Hindlimb muscle (tissue), 1 donor: ENCODE measurements around the gene POLG2. TPM values are rescaled to one million over a fixed set of nuclear protein-coding genes. Genes with fewer than 3 reads are reported as not detected.
"Not testable (repeated sequence)": the region's sequence is repeated elsewhere in the genome, so short reads cannot be mapped to it uniquely, and the experiment has no call there.

Source experiments
- DNase-seq: peaks from one replicate; pipeline ENCODE4 v3.0.0-alpha.2; 2013
- polyA plus RNA-seq: library from polyadenylated mRNA; unstranded; fragments of 120-200 nt; gene quantifications from one replicate; pipeline ENCODE4 v1.2.1, GENCODE V29; 2013; ENCODE audit not compliant: insufficient read length

Gene POLG2
- polyA plus RNA-seq, 1 donor: 27.9 TPM

DNA sequence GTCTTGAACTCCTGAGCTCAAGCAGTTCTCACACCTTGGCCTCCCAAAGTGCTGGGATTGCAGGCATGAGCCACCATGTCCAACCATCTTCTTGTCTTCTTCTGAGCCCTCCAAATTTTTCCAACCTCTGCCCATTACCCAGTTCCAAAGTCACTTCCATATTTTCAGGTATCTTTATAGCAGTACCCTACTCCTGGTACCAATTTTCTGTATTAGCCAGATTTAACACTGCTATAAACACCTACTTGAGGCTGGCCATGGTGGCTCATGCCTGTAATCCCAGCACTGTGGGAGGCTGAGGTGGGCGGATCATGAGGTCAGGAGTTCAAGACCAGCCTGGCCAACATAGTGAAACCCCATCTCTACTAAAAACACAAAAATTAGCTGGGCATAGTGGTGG is 57.3 kb downstream of the POLG2 start:
- DNase-seq: not testable (repeated sequence)

DNA sequence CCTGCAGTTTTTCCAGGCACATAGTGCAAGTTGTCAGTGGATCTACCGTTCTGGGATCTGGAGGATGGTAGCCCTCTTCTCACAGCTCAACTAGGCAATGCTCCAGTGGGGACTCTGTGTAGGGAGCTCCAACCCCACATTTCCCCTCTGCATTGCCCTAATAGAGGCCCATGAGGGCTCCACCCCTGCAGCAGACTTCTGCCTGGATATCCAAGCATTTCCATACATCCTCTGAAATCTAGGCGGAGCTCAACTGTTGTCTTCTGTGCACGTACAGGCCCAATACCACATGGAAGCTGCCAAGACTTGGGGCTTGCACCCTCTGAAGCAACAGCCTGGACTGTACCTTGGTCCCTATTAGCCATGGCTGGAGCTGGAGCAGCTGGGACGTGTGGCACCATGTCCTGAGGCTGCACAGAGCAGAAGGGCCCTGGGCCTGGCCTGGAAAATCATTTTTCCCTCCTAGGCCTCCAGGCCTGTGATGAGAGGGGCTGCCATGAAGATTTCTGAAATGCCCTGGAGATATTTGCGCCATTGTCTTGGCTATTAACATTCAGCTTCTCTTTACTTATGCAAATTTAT is 58.8 kb downstream of the POLG2 start:
- DNase-seq: no peak

DNA sequence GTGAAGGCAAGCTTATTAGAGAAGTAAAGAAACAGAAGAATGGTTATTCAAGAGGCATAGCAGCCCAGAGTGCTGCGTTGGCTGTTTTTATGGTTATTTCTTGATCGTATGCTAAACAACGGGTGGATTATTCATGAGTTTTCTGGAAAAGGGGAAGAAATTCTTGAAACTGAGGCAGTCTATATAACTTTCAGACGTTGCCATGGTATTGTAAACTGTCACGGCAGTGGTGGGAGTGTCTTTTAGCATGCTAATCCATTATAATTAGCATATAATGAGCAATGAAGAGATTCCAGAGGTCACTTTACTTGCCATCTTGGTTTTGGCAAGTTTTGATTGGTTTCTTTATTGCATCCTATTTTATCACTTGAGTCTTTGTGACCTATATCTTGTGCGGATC is 65.3 kb downstream of the POLG2 start:
- no peak for DNase-seq

DNA sequence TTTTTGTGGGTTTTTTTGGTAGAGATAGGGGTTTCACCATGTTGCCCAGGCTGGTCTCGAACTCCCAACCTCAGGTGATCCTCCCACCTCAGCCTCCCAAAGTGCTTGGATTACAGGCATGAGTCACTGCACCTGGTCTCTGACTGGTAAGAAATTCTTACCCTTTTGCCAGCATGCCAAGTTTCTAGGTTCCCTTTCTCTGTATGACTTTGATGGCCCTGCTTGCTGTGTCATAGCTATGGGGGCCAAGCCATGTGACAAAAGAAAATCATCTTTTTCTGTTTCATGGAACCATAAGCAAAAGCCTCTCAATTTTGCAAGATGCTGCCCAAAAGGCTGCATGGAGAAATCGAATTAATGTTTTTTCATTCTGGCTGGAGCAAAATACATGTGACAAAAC is 66.8 kb downstream of the POLG2 start:
- DNase-seq: not testable (repeated sequence)

DNA sequence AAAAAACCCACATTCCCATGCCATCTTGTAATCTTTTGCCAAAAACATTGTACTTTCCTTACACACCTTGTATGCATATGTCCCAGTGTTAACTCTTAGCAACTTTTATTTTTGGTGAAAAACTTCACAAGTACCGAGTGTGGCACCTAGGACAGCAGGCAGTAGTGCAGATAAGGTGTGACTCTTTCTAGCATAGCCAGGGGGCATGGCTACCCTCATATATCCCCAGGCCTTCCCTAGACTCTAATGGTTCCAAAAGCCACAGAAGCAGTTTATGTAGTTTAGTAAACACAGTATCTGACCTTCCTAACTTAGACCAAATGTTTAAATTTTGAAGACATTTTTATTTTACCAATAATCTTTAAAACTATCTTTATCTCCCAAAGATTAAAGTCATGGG is 68.4 kb downstream of the POLG2 start:
- no peak for DNase-seq

Other genes starting within 250 kb of the POLG2 start
- gene TEX2, start 233.8 kb downstream of the POLG2 start, polyA plus RNA-seq: 21.6 TPM
- gene PECAM1, start 106.2 kb downstream of the POLG2 start, polyA plus RNA-seq: 162 TPM
- 6.9 TPM for gene MILR1, start 47.9 kb downstream of the POLG2 start, polyA plus RNA-seq
- 372 TPM for gene DDX5, start 9.2 kb upstream of the POLG2 start, polyA plus RNA-seq
- gene CEP95, start 9.9 kb upstream of the POLG2 start, polyA plus RNA-seq: 52.9 TPM
- gene SMURF2, start 165.3 kb upstream of the POLG2 start, polyA plus RNA-seq: 21.6 TPM